Lower leg skin (tissue), 3 donors: ENCODE results near the gene PITPNC1.

ENCODE experiments used
- POLR2A ChIP-seq, 2 donors: fragments of 450-650 bp; IDR thresholded peaks; one replicate each; pipeline ENCODE4 v1.6.1; 2016 to 2017; ENCODE audit warnings: antibody characterized with exemption in 2 of 2, mild to moderate bottlenecking in 1 of 2, moderate library complexity in 1 of 2
- TF ChIP-seq, protein P1 (sequence below), 3 donors: fragments of 450-650 bp; IDR thresholded peaks; one replicate each; pipeline ENCODE4 v1.5.1; 2016; ENCODE audit warnings: antibody characterized with exemption in 3 of 3, mild to moderate bottlenecking in 3 of 3, moderate library complexity in 2 of 3

DNA sequence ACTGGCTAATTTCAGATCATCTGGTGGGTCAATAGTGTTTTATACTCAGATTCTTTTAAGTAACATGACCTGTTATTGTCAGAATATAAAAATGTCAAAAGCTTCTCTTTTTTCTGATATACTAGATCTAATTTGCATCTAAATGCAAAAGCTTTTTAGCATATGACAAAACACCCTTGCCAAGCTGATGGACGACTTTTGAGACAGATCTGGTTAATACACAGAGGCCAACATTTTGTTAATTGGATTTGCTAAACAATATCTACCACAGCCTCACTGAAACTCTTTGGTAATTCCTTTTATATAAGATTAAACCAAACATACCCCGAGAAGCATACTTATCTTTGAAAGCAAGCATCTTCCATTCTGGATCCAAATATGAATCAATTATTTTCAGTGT is 330.4 kb downstream of the PITPNC1 start:
- TF ChIP-seq, protein P1, sequence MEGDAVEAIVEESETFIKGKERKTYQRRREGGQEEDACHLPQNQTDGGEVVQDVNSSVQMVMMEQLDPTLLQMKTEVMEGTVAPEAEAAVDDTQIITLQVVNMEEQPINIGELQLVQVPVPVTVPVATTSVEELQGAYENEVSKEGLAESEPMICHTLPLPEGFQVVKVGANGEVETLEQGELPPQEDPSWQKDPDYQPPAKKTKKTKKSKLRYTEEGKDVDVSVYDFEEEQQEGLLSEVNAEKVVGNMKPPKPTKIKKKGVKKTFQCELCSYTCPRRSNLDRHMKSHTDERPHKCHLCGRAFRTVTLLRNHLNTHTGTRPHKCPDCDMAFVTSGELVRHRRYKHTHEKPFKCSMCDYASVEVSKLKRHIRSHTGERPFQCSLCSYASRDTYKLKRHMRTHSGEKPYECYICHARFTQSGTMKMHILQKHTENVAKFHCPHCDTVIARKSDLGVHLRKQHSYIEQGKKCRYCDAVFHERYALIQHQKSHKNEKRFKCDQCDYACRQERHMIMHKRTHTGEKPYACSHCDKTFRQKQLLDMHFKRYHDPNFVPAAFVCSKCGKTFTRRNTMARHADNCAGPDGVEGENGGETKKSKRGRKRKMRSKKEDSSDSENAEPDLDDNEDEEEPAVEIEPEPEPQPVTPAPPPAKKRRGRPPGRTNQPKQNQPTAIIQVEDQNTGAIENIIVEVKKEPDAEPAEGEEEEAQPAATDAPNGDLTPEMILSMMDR (IDR thresholded peaks at IDR 0.05), result no peak
- no peak for TF ChIP-seq POLR2A (IDR thresholded peaks at IDR 0.05)
